Activated CD8-positive, alpha-beta memory T cell treated with anti-CD3 and anti-CD28 coated beads, Interleukin-2, amount 10 ng/mL, durations not matched to agents 7 days and 5 days (primary cell): ENCODE results near the gene PAQR7. TPM values are rescaled to one million over a fixed set of nuclear protein-coding genes. Genes with fewer than 3 reads are reported as not detected.

Experiments used
- ATAC-seq: fragments of 150-1000 bp; cut with Tn5 transposase; one replicate; pipeline ENCODE4 v1.10.0; 2021; ENCODE audit warnings: moderate library complexity
- CTCF ChIA-PET: fragments of 350-600 bp; sonication (Branson Sonifier 250); formaldehyde crosslinking; loops from one replicate; lab custom pipeline; 2021; ENCODE audit warnings: antibody characterized with exemption; lab: Charles Lee
- DNase-seq: peaks from one replicate; pipeline ENCODE4 v3.0.0-alpha.2; 2020
- H3K27ac Mint-ChIP-seq: one replicate; pipeline ENCODE4 v1.8.0; 2021; ENCODE audit warnings: mild to moderate bottlenecking, mixed read lengths
- H3K27me3 Mint-ChIP-seq: one replicate; pipeline ENCODE4 v1.8.0; 2021; ENCODE audit warnings: mixed read lengths
- H3K36me3 Mint-ChIP-seq: one replicate; pipeline ENCODE4 v1.8.0; 2021; ENCODE audit warnings: mild to moderate bottlenecking, mixed read lengths
- H3K4me1 Mint-ChIP-seq: one replicate; pipeline ENCODE4 v1.8.0; 2021; ENCODE audit warnings: mixed read lengths
- H3K4me3 Mint-ChIP-seq: one replicate; pipeline ENCODE4 v1.8.0; 2021; ENCODE audit warnings: mild to moderate bottlenecking, moderate library complexity, mixed read lengths
- H3K9me3 Mint-ChIP-seq: one replicate; pipeline ENCODE4 v1.8.0; 2022; ENCODE audit warnings: low read depth, mixed read lengths
- microRNA-seq: library from miRNA; unstranded; fragments of <30 nt; microRNA quantifications from one replicate; pipeline ENCODE4 v1.2.0, GENCODE V29; 2022
- total RNA-seq, 2 experiments: library from RNA; stranded (reverse); gene quantifications; one replicate each; pipeline ENCODE4 v1.2.3, GENCODE V29; 2021

The PAQR7 gene
- total RNA-seq, 2 experiments from 2014 or later = 2.2 to 5.0 TPM

GRCh38 chr1:25813071-25813733, 62.3 kb downstream of the PAQR7 start:
- CTCF ChIA-PET = interaction anchor here (0.6 to 1.4 kb wide), 2 partner anchors 204 to 280 kb away, joined by 3 to 5 read pairs; no protein-coding TSS in a partner anchor
- Mint-ChIP-seq H3K27me3 (no peaks in the 10 kb centered on the region), H3K36me3 (no peaks in the 10 kb centered on the region), H3K9me3 (no peaks in the 10 kb centered on the region), H3K4me1 (peaks cover 3% of the 10 kb centered on the region), H3K27ac (no peak overlapping the region), H3K4me3 (no peak overlapping the region)
- no peak for DNase-seq
- ATAC-seq = no peak

Small RNA genes within 50 kb of the gene (microRNA-seq; reads per million reads assigned to microRNA genes)
- not detected for gene MIR3917

Other genes starting within 250 kb of the PAQR7 start
- 1 to 10 TPM; 2.7 to 2.9 TPM for gene SELENON, start 75.5 kb downstream of the PAQR7 start, total RNA-seq
- gene MTFR1L, start 55.8 kb downstream of the PAQR7 start, total RNA-seq = 10 to 100 TPM; 28.9 to 31.2 TPM
- 1 to 10 TPM; 8.1 to 9.8 TPM for gene AUNIP, start 16.3 kb downstream of the PAQR7 start, total RNA-seq
- 100 to 1,000 TPM; 548 to 626 TPM for gene STMN1, start 30.7 kb upstream of the PAQR7 start, total RNA-seq
- 1 to 10 TPM; 9.0 to 9.2 TPM for gene PAFAH2, start 122.4 kb upstream of the PAQR7 start, total RNA-seq
- gene EXTL1, start 146.1 kb upstream of the PAQR7 start, total RNA-seq = not detected
- gene SLC30A2, start 170.4 kb upstream of the PAQR7 start, total RNA-seq = not detected
- not detected for gene TRIM63, start 191.9 kb upstream of the PAQR7 start, total RNA-seq
- 10 to 100 TPM; 18.3 to 20.2 TPM for gene PDIK1L, start 236.1 kb upstream of the PAQR7 start, total RNA-seq